Measurements from ENCODE around the gene ATF4.

DNA sequence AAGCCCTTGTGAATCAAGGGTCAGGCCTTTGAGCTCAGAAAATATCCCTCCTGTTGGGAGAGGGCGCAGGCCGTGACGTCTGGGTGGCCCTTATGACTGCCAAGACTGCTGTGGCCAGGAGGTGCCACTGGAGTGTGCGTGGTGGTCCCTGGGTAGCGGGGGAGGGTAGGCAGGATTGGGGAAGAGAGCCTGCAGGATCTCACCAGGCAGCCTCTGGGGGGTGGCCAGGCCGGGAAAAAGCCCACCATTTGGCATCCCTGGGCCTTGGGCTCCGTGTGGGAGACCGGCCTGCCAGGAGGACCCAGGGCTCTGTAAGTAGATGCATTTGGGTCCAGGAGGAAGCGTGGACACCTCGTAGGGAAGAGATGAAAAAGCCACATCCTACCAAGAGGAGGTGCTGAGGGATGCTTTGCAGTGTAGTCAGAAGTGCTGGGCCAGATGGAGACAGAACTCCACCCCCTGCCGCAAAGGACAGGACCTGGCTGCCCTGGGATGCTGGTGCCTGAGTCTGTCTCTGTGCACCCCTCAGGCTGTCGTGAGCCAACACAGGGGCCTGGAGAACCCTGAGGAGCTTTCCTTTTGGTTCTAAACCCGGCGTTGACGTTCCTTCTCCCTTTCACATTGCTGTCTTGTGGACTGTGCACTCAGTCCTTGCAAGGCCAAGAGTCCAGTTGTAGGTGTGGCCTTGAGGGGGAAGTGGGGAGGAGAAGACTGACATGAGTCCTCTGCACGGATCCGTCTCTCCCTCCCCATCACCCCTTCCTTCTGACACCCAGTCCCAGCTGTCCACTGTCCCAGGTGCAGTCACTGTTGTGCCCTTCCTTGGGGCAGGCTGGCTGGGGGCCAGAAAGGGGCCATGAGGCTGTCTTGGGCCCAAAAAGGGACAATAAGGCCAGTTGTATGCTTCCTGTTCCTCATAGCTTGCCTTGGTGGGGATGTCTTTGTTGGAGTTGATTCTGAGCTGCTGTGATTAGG, 31.0 kb upstream of the ATF4 start:
- no peak for TF ChIP-seq CTCF (IDR thresholded peaks at IDR 0.05)
- TF ChIP-seq POLR2AphosphoS5 (IDR thresholded peaks at IDR 0.05) = no peak
